OCI-LY7 (cell line): ENCODE results near the gene MCTS1.

Experiments
- CTCF ChIP-seq: fragments of 200-600 bp; sonication (generic); conservative IDR thresholded peaks from 2 replicates; pipeline ENCODE4 v1.5.1; 2014; ENCODE audit warnings: mild to moderate bottlenecking, antibody characterized with exemption, low read length, moderate library complexity, mixed read lengths
- EZH2phosphoT487 ChIP-seq: fragments of 200-600 bp; sonication (generic); IDR thresholded peaks from 2 replicates; pipeline ENCODE4 v1.6.1; 2018; ENCODE audit warnings: low read depth, borderline replicate concordance, mild to moderate bottlenecking, mixed run types, antibody characterized with exemption, low read length, moderate library complexity, mixed read lengths

GRCh38 chrX:120568035-120568434 lies 35.9 kb upstream of the MCTS1 start:
- TF ChIP-seq CTCF = no peak
- no peak for TF ChIP-seq EZH2phosphoT487
